Loucy (cell line): ENCODE results near the gene ATP10A.

ENCODE experiments used
- H2AFZ ChIP-seq: fragments of 200-600 bp; sonication (generic); 2 replicates; pipeline ENCODE4 v1.6.0; 2016; ENCODE audit warnings: antibody characterized with exemption, mild to moderate bottlenecking, low read length, moderate library complexity
- H3F3A ChIP-seq: fragments of 200-600 bp; 2 replicates; pipeline ENCODE4 v1.6.0; 2016; ENCODE audit warnings: antibody characterized with exemption, low read depth, mild to moderate bottlenecking
- H3K27me3 ChIP-seq: fragments of 200-600 bp; sonication (generic); 2 replicates; pipeline ENCODE4 v1.6.1; 2014; ENCODE audit warnings: low read length, mild to moderate bottlenecking; ENCODE audit not compliant: insufficient read depth, poor library complexity, severe bottlenecking
- H3K36me3 ChIP-seq: fragments of 200-600 bp; sonication (generic); 2 replicates; pipeline ENCODE4 v1.6.1; 2016; ENCODE audit warnings: low read length; ENCODE audit not compliant: insufficient read depth
- H3K4me1 ChIP-seq: fragments of 200-600 bp; sonication (generic); 2 replicates; pipeline ENCODE4 v1.5.1; 2014; ENCODE audit warnings: low read length, mild to moderate bottlenecking; ENCODE audit not compliant: insufficient read depth, poor library complexity, severe bottlenecking
- H3K4me2 ChIP-seq: fragments of 200-600 bp; sonication (generic); 2 replicates; pipeline ENCODE4 v1.6.0; 2014; ENCODE audit warnings: antibody characterized with exemption, low read length, low read depth, mild to moderate bottlenecking; ENCODE audit not compliant: poor library complexity, severe bottlenecking
- H3K4me3 ChIP-seq: fragments of 200-600 bp; sonication (generic); 2 replicates; pipeline ENCODE4 v1.5.1; 2014; ENCODE audit warnings: low read length, mild to moderate bottlenecking, mixed read lengths; ENCODE audit not compliant: poor library complexity, severe bottlenecking
- H3K79me2 ChIP-seq: fragments of 200-600 bp; sonication (generic); 2 replicates; pipeline ENCODE4 v1.6.1; 2014; ENCODE audit warnings: low read length; ENCODE audit not compliant: insufficient read depth
- H3K9ac ChIP-seq: fragments of 200-600 bp; sonication (generic); 2 replicates; pipeline ENCODE4 v1.6.0; 2014; ENCODE audit warnings: mild to moderate bottlenecking, low read depth, low read length, moderate library complexity; ENCODE audit not compliant: poor library complexity, severe bottlenecking
- H3K9me2 ChIP-seq: fragments of 200-600 bp; sonication (generic); replicated peaks from 2 replicates; pipeline ENCODE4 v1.6.1; 2016; ENCODE audit warnings: low read depth, low read length, mixed read lengths
- H3K9me3 ChIP-seq: fragments of 200-600 bp; sonication (generic); 2 replicates; pipeline ENCODE4 v1.6.1; 2014; ENCODE audit warnings: mild to moderate bottlenecking, antibody characterized with exemption, low read length, low read depth; ENCODE audit not compliant: insufficient read depth
- H4K20me1 ChIP-seq: fragments of 200-600 bp; sonication (generic); 2 replicates; pipeline ENCODE4 v1.6.0; 2014; ENCODE audit warnings: antibody characterized with exemption, low read length, mild to moderate bottlenecking; ENCODE audit not compliant: insufficient read depth, poor library complexity, severe bottlenecking
- EZH2phosphoT487 ChIP-seq: fragments of 200-600 bp; IDR thresholded peaks from 2 replicates; pipeline ENCODE4 v1.6.1; 2018; ENCODE audit warnings: antibody characterized with exemption, mild to moderate bottlenecking, moderate library complexity, borderline replicate concordance
- TF ChIP-seq, protein P1 (sequence below): fragments of 200-600 bp; sonication (generic); conservative IDR thresholded peaks from 2 replicates; pipeline ENCODE4 v1.5.1; 2014; ENCODE audit warnings: mild to moderate bottlenecking, antibody characterized with exemption, low read length

ATP10A gene

GRCh38 chr15:25767356-25768151 is 95.6 kb downstream of the ATP10A start:
- Histone ChIP-seq H3K79me2 (no peaks in the 10 kb centered on the region), H3F3A (no peaks in the 10 kb centered on the region), H3K9me3 (peaks cover 23% of the 10 kb centered on the region; the same call in 1 of the 2 replicates), H3K27me3 (no peaks in the 10 kb centered on the region), H4K20me1 (no peaks in the 10 kb centered on the region), H3K9me2 (no peaks in the 10 kb centered on the region), H2AFZ (no peak overlapping the region), H3K4me2 (no peak overlapping the region), H3K9ac (no peak overlapping the region), H3K4me1 (no peaks in the 10 kb centered on the region), H3K36me3 (no peaks in the 10 kb centered on the region), H3K4me3 (no peak overlapping the region)
- TF ChIP-seq, protein P1, sequence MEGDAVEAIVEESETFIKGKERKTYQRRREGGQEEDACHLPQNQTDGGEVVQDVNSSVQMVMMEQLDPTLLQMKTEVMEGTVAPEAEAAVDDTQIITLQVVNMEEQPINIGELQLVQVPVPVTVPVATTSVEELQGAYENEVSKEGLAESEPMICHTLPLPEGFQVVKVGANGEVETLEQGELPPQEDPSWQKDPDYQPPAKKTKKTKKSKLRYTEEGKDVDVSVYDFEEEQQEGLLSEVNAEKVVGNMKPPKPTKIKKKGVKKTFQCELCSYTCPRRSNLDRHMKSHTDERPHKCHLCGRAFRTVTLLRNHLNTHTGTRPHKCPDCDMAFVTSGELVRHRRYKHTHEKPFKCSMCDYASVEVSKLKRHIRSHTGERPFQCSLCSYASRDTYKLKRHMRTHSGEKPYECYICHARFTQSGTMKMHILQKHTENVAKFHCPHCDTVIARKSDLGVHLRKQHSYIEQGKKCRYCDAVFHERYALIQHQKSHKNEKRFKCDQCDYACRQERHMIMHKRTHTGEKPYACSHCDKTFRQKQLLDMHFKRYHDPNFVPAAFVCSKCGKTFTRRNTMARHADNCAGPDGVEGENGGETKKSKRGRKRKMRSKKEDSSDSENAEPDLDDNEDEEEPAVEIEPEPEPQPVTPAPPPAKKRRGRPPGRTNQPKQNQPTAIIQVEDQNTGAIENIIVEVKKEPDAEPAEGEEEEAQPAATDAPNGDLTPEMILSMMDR = no peak
- TF ChIP-seq EZH2phosphoT487 = no peak

- H3K4me2 ChIP-seq = no peak overlapping the region
- H3K36me3 ChIP-seq = no peaks in the 10 kb centered on the region
- H3K27me3 ChIP-seq = no peaks in the 10 kb centered on the region
- H3K9me3 ChIP-seq = peaks cover 23% of the 10 kb centered on the region; the same call in 1 of the 2 replicates
- H3K4me3 ChIP-seq = no peak overlapping the region
- H2AFZ ChIP-seq = no peak overlapping the region
- H4K20me1 ChIP-seq = no peaks in the 10 kb centered on the region
- H3F3A ChIP-seq = no peaks in the 10 kb centered on the region
- H3K4me1 ChIP-seq = no peaks in the 10 kb centered on the region
- TF ChIP-seq, protein P1 = no peak
- TF ChIP-seq EZH2phosphoT487 = no peak
- H3K79me2 ChIP-seq = no peaks in the 10 kb centered on the region
- no peak overlapping the region for H3K9ac ChIP-seq
- H3K9me2 ChIP-seq = no peaks in the 10 kb centered on the region
These were observed 96.7 kb downstream of the ATP10A start for GRCh38 chr15:25766417-25766816.

GRCh38 chr15:25764980-25765735 is 98.0 kb downstream of the ATP10A start:
- no peaks in the 10 kb centered on the region for H3K9me2 ChIP-seq

More at GRCh38 chr15:25764980-25765735, 98.0 kb downstream of the ATP10A start:
- Histone ChIP-seq H3K79me2 (no peaks in the 10 kb centered on the region), H3F3A (no peaks in the 10 kb centered on the region), H3K9ac (no peak overlapping the region), H3K9me3 (peaks cover 23% of the 10 kb centered on the region; the same call in 1 of the 2 replicates), H4K20me1 (no peaks in the 10 kb centered on the region), H3K4me3 (no peak overlapping the region), H3K27me3 (no peaks in the 10 kb centered on the region), H3K36me3 (no peaks in the 10 kb centered on the region), H2AFZ (no peak overlapping the region), H3K4me2 (no peak overlapping the region), H3K4me1 (no peaks in the 10 kb centered on the region)
- TF ChIP-seq, protein P1 = no peak
- TF ChIP-seq EZH2phosphoT487 = no peak
